ENCODE measurements around the gene SIGLEC15.
"Not testable (repeated sequence)": the region's sequence is repeated elsewhere in the genome, so short reads cannot be mapped to it uniquely, and the experiment has no call there.

The SIGLEC15 gene

DNA sequence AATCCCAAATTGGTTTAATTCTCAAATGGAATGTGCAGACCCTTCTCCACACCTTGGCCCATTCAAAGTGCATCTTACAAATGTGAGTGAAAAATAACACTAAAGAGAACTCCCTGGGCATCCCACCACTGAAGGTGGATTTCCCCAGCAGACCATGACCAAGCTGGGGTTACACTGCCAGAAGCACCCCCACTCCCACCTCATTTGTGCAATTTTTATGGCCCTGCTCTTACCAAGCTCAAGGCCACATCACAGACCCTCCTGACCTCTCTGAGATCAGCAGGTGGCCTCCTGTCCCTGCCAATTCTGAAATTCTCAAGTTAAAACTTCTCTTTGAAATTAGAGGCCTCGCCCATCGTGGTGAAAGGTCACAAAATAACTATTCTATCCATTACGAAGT lies 21.6 kb downstream of the SIGLEC15 start:
- DNase-seq = no peak

DNA sequence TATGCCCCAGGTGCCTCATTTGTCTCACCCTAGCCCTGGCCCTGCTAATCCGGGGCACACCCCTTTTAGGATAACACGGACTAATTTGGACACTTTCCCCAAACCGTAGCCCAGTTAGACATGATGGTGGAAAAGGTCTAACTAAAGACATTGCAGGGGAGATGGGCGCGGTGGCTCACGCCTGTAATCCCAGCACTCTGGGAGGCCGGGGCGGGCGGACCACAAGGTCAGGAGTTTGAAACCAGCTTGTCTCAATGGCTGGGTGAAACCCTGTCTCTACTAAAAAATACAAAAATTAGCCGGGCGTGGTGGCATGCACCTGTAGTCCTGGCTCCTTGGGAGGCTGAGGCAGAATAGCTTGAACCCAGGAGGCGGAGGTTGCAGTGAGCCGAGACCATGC lies 23.2 kb downstream of the SIGLEC15 start:
- DNase-seq = not testable (repeated sequence)

DNA sequence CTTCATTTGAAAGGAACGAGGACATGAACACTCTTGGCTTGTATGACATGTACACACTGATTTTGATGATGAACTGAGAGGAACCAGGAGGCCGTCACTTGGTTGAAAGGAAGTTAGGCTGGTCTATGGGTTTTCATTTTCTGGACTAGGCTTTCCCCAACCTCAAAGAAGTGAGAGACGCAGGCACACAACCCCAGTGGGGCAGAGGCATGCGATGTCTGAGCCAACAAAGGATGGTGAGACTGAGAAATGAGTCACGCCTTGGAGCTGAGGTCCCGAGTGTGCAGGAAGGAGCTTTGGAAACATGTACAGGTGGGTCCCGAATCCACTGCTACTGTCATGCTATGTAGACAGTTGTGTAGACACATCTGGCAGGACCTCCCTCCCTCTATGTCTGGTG lies 24.1 kb downstream of the SIGLEC15 start:
- no peak for DNase-seq

DNA sequence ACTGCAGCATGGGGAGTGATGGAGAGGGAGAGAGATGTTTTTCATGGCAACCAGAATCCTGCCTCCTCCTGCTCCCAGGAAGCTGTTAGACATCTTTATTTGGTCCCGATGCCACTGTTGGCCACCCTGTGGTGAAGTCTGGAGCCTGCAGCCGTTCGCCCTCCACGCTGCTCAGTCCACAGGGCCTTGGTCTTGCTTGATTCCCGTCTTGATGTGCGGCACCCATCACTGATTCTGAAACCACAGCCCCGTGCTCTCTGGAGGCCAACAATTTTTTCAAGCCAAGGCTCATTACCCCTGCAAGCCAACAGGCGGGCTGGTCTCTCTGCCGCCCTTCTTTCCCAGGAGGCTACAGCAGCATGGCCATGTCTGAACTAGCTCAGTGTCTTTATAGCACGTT lies 24.5 kb downstream of the SIGLEC15 start:
- DNase-seq = no peak

DNA sequence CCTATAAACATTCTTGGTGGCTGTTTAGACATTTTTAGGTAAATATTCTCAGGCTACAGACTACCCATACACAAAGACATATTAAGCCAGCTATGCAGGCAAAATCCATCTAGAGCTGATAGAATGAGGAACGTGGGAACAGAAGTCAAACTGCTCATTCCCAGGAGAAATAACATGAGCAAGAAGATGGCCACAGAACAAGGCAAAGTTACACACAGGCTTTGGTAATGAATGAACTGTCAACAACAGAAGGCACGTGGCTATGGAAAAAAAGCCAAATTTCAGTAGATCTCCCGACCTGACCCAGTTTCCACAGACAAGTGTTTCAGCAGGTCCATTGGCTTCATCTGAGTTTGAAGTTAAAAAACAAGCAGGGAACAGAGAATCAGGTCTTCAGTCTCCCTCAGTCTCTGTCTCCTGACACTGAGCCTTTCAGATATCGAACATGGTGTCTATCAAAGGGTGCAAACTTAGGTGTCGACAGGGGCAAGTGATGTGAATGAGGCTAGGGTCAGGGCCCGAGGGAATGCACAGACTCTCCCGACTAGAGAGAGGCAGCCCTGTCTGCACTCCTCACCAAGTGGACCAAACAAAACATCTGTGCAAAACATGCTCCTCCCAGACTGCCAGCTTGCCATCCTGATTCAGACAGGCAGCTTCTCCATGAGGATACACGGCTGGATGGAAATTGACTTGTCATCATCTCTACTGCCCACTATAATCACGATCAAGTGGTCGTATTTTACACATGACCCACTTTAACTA lies 25.9 kb downstream of the SIGLEC15 start:
- no peak for DNase-seq

DNA sequence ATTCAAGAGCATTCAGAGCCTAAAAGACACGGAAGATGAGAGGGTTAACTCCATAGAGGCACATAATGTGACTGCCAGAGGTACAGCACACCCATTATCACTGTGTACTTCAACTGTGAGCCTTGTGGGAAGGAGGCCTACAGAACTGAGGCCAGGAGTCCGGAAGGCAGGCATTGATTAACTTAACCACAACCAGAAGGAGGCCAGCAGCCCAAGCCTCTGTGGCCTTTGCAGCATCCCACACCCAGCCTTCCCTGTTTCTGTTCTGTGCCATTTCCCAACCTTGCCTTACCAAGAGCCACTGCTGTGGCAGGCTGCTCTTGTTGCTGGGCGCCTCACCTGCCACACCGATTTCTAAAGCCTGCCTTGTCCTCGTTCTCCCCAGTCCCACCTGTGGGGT lies 27.2 kb downstream of the SIGLEC15 start:
- DNase-seq = no peak

DNA sequence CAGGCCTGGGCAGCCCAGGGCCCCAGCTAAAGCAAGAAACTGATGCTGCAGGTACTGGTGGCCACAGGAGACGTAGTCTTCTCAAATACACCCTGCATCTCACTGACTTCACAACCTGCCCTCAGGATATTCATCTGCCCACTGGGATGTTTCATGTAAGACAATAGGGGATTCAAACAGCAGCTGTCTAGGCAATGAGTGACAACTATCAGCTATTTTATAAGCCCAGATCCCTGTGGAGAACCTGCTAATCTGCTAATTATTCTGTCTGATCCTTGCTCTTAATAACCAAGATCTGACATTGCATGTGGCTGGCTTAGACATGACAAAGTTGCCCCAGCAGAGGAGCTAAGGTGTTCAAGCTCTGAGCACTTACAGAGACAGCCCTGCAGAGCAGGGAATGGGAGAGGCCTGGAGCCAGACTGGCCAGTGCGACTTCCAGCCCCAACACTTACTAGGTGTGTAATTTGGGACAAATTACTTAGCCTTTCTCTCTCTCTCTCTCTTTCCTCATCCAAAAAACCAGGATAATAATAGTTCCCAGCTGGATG lies 28.6 kb downstream of the SIGLEC15 start:
- no peak for DNase-seq

DNA sequence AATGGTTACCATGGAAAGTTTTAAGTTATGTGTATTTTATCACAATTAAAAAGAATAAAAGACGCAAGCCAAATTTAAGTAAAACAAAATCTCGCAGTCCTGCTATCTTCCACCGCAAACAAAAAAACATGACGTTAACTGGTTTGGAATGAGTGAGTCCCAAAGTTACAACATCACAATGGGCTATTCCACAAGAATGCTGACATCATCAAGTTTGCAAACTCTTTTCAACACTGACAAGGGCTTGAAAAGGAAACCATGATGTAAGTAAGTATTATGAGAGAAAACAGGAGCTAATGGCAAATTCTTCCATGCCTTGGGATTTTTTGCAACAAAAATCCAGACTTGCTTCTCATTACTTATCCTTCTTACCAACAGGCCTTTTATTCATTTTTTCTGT lies 31.1 kb downstream of the SIGLEC15 start:
- no peak for DNase-seq

DNA sequence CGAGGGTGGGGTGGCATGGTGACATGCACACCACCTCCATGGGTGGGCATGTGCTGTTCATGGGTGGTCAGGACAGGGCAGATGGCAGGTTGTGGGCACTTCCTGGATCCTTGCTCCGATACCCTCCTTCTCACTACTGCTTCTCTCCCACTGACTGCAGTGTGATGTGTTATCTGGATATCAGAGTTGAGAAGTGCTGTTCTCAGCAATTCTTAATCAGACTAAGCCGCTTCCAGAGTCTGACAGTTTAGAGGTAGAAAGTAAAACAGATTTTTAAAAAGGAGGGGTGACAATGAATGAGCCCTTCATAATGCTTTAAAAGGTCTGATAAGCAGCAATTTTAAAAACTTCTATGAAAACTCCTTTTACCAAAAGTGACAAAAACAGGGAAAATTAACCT lies 33.9 kb downstream of the SIGLEC15 start:
- no peak for DNase-seq

DNA sequence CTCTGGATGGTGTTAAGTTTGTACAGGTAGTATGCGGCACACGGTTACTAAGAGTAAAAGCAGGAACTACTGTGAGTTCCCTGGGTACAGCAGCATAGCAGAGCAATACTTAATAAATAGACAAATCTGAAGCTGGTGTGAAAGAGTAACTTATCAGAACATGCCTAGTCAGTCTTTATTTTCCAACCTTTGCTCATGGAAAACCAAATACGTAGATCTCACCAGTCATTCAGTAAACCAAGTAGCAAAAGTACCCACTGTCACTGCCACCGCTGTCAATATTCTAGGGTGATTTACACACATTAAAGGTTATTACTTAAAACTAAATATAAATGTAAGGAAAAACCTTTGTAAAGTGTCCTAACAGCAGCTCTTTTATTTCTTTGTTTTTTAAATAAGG lies 35.0 kb downstream of the SIGLEC15 start:
- no peak for DNase-seq

DNA sequence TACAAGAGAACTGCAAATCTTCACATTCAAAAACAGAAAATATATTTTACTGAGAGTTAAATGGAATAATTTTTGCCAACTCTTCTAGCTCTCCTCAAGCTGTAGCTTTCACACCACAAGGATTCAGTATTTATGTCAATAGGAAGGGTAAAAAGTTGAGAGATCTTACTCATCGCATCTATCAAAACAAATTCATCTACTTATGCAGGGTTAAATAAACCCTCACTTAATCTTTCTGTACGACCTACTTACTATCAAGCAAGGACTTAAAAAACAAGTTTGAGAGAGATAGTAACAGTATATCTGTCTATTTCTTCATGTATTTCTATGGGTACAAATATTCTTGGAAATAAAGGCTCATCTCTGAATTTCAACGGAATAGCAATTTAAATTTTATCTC lies 35.5 kb downstream of the SIGLEC15 start:
- no peak for DNase-seq

DNA sequence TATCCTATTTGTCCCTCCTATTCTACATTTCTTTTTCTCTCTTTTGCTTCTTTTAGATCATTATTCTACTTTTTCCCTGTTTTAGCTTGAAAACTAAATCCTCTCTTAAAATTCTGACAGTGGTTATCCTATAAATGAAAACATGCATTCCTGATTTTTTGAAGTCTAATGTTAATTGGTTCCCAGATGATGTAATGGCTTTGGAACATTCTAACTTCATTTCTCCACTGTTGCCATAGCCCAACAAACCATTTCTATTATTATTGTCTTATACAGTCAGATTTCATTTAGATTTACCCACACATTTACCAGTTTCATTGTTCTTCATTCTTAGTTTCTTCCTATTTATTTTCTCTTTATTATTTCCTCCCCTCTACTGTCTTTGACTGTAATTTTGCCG lies 36.5 kb downstream of the SIGLEC15 start:
- DNase-seq = no peak

DNA sequence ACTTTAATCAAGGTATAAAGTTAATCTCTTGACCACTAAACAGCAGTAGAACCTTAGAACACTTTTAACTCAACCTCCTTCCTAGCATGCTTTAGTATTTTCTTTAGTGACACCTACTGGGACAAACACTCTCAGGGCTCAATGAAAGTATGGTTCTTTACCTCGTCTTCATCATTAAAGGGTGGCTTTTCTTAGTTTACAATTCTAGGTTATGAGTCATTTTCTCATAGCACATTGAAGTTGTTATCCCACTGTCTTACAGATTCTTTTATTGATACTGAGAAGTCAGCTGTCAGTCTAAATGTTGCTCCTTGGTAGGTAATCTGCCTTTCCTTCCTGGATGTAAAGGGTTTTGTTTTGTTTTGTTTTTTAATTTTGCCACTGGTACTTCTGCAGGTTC lies 38.0 kb downstream of the SIGLEC15 start:
- no peak for DNase-seq

DNA sequence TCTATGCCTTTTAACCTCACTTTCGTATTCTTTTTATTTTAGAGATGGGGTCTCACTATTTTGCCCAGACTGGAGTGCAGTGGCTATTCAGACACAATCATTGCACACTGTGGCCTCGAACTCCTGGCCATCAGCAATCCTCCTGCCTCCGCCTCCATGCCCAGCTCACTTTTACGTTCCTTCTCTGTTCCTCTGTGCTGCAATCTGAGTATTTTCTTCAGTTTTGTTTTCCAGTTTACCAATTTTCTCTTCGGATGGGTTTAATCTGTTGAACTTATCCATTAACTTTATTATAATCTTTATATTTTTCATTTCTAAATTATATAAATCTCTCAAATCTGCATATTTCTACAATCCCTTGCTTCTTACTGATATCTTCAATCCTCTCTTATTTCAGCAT lies 38.6 kb downstream of the SIGLEC15 start:
- no peak for DNase-seq

DNA sequence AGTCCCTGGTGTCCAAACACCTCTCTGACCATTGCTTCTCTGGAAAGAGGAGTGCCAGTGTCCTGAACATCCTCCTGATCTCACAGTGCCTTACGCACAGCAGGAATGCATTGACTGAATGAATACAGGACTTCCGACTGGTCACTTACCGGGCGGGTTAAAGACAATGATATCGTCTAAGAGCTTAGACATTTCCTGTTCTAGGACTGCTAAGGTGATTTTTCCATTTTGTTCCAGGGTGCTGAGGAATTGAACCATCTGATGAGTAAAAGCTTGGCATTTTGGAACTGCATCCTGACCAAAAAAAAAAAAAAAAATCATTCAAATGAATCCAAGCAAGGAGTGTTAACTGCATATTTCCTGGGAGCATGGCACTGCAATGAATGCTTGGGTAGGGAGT lies 40.0 kb downstream of the SIGLEC15 start:
- no peak for DNase-seq

DNA sequence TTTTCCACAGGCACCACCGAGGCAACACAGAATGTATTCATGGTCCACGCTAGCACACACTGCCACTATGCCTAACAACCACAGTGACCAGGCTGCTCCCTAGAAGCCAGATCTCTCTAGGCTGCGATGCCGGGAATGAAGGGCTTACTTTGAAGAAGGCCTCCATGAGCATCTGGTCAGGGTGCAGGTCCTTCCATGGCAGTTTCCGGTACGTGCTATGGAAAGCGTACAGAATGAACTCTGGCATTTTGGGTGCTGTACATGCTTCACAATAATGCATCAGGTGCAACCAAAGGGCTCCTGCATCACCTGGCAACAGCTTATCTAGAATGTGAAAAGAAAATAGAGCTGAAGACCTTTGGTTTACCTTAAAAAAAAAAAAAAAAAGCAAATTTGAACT lies 44.9 kb downstream of the SIGLEC15 start:
- no peak for DNase-seq

DNA sequence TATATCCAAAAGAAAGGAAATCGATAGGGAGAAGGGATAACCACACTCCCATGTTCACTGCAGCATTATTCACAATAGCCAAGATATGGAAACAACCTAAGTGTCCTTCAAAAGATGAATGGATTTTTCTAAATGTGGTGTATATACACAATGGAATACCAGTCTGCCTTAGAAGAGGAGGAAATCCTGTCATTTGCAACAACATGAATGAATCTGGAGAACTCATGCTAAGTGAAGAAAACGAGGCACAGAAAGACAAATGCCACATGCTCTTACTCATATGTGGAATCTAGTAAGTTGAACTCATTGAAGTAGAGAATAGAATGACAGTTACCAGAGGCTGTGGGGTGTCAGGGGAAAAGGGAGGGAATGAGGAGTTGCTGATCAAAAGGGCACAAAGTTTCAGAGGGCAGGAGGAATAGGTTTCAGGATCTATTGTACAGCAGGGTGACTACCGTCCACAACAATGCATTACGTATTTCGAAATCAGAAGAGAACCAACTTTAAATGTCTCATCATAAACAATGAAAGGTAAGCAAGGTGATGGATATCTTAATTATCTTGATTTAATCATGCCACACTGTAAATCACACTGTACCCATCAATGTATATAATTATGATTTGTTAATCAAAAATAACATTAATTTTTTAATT lies 46.1 kb downstream of the SIGLEC15 start:
- no peak for DNase-seq

DNA sequence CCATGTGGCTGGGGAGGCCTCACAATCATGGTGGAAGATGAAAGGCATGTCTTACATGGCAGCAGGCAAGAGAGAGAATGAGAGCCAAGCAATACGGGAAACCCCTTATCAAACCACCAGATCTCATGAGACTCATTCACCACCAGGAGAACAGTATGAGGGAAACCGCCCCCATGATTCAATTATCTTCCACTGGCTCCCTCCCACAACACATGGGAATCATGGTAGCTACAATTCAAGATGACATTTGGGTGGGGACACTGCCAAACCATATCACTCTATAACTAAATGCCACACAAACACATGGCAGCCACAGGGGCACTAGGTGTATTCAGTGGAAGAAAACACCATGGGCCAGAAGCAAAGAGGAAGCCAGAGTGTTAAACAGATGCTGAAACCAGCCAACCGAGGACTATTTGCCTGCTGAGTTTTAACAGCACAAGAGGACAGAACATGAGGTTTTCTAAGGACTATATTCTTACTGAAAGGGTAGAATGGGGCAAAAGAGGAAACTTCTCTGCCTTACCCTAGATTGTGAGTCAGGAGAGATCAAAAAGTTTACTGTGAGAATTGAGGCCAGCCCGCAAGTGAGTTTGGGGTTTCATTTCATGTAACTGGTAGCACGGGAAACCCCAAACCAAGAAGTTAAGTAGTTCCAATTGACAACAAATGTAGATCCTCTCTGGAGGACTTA lies 49.2 kb downstream of the SIGLEC15 start:
- DNase-seq = no peak

DNA sequence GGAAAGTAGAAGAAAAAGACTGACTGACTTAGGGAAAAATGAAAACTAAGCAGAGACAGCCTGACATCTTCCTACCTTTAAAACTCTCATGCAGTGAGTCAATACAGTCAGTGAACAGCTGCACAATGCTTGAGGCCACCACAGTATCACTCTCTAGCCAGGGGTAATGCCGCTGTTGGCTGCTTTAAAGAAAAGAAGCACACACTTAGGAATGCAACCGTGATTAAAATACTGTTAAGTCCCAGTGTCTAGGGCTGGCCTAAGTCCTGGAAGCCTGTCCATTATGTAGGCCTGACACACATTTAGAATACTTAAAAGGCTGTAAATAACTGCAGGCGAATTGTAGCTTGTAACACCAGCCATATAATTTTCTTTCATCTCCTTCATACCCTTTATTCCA lies 50.7 kb downstream of the SIGLEC15 start:
- DNase-seq = no peak

DNA sequence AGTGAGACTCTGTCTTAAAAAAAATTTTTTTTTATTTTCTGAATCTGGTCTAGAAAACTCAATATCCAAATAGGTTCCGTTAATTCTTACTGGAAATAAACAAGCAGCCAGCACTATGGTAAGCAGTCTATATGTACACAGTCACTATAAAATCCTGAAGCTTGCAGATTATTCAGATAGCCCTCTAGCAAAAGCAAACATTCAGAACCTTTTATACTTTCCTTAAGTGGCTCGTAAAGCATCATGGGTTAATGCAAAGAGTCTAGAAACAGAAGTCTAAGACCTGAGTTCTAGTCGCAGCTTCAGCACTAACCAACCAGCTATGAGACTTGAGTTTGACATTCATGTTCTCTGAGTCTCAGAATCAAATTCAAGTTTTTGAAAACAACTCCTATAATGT lies 51.9 kb downstream of the SIGLEC15 start:
- DNase-seq = no peak

DNA sequence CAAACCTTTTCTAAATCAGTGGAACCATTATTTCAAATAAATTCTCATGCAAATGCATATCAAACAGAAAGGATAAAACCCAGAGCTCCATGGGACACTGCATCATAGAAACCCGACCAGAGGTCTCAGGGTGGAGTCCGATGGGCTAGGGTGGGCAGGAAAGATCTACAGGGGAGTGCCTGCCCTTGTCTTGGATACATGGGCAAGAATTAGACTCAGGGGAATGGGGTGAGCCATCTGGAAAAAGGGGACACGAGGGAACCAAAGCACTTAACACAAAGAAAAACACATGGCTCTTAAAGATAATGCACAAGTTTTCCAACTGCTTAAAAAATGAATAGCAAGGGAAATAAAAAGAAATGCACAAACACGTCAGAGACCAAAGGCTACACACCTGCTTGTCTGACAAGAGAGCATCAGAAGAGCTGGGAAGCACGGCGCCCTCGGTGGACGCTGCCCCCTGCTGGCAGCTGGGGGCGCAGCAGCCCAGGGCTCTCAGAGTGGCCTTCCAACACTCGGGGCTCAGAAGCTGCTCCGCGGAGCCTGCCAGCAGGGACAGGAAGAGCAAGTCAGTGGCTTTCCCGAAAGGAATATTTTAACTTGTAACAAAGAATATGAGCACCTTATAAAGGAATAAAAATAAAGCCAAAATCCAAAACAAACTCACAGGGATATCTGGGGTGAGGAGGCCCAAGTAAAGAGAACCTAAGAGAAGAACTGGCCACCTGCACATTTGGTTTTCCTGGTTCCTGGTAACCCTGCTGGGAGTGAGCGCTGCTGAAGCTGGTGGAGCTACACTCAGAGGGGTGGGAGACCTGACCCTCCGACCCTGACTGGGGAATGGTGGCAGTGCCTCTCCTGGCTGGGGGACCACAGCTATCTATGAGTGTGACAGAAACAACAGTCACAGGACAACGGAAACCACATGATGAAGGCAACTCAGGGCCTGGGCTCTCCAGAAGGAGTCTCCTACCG lies 54.5 kb downstream of the SIGLEC15 start:
- peak; percentile 3 for DNase-seq

DNA sequence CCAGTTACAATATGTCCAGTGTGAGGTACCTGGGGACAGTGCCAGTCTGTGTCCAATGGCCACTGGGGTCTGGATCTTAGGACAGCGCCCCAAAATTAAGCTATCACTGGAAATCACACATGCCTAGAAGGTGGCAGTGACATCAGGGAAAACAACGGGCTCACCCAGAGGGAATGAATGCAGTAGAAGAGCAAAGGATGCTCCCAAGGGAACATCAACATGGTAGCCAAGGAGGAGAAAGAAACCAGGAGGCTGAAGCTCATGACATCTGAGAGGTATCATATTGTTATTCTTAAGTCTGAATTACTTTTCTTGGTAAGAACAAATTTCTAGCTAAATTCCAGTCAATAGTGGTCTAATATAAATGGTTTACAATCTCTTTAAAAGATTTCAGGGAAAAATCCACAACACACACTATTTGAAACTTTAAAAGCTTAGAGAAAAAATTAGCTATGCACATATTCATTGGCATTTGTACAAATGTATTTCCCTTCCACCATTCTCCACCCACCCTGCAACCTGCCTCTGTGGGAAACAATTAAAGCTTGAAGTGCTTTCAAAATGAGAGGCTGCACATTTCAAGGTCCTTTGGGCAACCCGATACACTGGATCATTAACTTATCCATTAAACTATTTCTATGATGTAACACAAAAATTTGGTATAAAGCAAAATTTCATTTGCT lies 55.5 kb downstream of the SIGLEC15 start:
- no peak for DNase-seq
